DND-41 (cell line): ENCODE data around the gene MYH13.

Source experiments
- CTCF ChIP-seq: IDR thresholded peaks from 2 replicates; pipeline ENCODE4 v1.5.1; 2012; ENCODE audit warnings: borderline replicate concordance, low read length, moderate library complexity, mild to moderate bottlenecking; ENCODE audit not compliant: poor library complexity, severe bottlenecking; ENCODE audit errors: extremely low read depth
- EZH2 ChIP-seq: IDR thresholded peaks from 3 replicates; pipeline ENCODE4 v1.6.1; 2012; ENCODE audit warnings: borderline replicate concordance, low read depth, mild to moderate bottlenecking, moderate library complexity, low read length, inconsistent platforms; ENCODE audit not compliant: severe bottlenecking

GRCh38 chr17:10275418-10275817 lies 97.4 kb downstream of the MYH13 start:
- TF ChIP-seq CTCF (no peak), EZH2 (no peak)
